Epithelial cell of esophagus (primary cell): ENCODE data around the gene KRT36.

Experiments
- DNase-seq: peaks from one replicate; pipeline ENCODE4 v3.0.0; 2010; ENCODE audit warnings: low read depth
- H3K4me3 ChIP-seq: 2 replicates; pipeline ENCODE4 v1.5.1; 2011; ENCODE audit warnings: mild to moderate bottlenecking, low read length, control low read depth
- TF ChIP-seq, protein P1 (sequence below): IDR thresholded peaks from 2 replicates; pipeline ENCODE4 v1.5.1; 2011; ENCODE audit warnings: low read depth, mild to moderate bottlenecking, low read length, control low read depth, inconsistent platforms; ENCODE audit not compliant: insufficient read depth; ENCODE audit errors: missing control alignments

KRT36 gene

DNA sequence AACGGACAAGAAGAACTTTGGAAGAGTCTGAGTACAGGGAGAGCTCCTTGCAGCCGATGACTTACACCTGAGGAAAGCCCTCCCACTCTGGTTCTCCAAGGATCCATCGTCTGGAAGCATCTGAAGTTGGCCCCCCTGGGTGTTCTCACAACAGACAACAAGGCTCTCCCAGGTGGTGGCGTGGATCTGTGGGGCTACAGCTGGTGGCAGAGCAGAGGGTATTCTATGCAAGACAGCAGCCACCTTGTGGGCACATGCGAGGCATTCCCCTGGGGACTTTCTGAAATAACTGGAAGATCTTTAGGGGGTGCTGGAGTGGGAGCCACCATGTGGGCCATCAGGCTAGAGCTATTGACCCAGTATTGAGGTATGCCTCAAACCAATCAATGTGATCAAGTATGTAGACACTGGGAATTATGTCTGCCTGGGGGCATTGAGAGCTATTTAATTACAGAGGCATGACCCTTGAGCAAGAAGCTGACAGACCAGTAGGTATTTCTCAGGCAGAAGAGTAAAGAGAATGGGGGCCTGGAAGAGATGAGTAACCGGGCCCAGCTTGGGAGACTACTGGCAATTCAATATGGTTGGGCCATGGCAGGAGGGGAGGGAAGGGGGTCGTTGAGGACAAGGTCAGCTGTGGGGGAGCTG is 45.3 kb upstream of the KRT36 start:
- TF ChIP-seq, protein P1, sequence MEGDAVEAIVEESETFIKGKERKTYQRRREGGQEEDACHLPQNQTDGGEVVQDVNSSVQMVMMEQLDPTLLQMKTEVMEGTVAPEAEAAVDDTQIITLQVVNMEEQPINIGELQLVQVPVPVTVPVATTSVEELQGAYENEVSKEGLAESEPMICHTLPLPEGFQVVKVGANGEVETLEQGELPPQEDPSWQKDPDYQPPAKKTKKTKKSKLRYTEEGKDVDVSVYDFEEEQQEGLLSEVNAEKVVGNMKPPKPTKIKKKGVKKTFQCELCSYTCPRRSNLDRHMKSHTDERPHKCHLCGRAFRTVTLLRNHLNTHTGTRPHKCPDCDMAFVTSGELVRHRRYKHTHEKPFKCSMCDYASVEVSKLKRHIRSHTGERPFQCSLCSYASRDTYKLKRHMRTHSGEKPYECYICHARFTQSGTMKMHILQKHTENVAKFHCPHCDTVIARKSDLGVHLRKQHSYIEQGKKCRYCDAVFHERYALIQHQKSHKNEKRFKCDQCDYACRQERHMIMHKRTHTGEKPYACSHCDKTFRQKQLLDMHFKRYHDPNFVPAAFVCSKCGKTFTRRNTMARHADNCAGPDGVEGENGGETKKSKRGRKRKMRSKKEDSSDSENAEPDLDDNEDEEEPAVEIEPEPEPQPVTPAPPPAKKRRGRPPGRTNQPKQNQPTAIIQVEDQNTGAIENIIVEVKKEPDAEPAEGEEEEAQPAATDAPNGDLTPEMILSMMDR = no peak
- no peak for DNase-seq
- H3K4me3 ChIP-seq = no peak overlapping the region

DNA sequence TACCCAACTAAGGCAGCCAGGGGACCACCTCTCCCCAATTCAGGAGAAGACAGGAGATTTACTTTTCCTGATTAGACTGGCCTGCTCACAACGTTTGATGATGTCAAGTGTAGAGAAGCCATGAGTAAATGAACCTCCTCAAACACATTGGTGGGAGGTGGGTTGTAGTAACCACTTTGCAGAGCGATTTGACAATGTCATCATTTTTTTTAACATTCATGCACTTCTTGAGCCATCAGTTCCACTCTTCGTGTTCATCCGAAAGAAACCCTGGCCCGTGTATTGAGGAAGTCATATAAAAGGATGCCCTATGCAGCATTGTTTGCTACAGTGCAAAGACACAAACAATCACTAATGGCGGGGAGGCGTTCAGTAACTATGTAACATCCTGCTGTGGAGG is 43.9 kb upstream of the KRT36 start:
- TF ChIP-seq, protein P1 = no peak
- DNase-seq = no peak
- no peak overlapping the region for H3K4me3 ChIP-seq

DNA sequence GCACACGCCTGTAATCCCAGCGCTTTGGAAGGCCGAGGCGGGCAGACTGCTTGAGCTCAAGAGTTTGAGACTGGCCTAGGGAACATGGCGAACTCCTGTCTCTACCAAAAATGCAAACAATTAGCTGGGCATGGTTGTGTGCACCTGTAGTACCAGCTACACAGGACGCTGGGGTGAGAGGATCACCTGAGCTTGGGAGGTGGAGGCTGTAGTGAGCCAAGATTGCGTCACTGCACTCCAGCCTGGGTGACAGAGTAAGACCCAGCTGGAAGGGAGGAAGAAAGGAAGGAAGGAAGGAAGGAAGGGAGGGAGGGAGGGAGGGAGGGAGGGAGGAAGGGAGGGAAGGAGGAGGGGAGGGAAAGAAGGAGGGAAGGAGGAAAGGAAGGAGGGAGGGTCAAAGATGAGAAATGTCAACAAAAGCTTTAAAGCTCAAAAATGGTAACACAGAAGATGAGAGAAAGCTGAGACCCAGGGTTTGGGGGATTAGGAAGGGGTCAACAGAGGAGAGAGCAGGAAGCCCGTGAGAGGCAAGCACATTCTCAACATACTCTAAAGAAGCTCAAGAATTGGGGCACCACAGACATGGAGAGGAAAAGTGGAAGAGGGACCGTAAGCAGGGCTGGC is 43.3 kb upstream of the KRT36 start:
- no peak for DNase-seq
- TF ChIP-seq, protein P1 = no peak
- no peak overlapping the region for H3K4me3 ChIP-seq

DNA sequence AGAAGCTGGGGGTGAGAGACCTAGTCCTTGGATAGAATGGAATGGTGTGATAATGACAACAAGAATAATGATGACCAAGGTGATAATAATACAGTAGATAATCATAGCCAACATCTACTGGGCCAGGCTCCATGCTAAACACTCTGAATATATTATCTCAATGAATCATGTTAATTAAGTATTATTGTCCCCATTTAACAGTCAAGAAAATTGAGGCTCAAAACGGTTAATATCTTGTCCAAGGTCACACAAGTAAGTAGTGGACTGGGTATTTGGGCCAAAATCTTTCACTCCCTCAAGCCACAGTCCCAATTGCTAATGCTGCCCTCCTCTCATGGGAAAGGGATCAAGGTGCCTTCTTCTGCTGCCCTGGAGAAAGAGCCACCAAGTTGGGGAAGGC is 42.3 kb upstream of the KRT36 start:
- DNase-seq = no peak
- no peak overlapping the region for H3K4me3 ChIP-seq
- TF ChIP-seq, protein P1 = no peak

DNA sequence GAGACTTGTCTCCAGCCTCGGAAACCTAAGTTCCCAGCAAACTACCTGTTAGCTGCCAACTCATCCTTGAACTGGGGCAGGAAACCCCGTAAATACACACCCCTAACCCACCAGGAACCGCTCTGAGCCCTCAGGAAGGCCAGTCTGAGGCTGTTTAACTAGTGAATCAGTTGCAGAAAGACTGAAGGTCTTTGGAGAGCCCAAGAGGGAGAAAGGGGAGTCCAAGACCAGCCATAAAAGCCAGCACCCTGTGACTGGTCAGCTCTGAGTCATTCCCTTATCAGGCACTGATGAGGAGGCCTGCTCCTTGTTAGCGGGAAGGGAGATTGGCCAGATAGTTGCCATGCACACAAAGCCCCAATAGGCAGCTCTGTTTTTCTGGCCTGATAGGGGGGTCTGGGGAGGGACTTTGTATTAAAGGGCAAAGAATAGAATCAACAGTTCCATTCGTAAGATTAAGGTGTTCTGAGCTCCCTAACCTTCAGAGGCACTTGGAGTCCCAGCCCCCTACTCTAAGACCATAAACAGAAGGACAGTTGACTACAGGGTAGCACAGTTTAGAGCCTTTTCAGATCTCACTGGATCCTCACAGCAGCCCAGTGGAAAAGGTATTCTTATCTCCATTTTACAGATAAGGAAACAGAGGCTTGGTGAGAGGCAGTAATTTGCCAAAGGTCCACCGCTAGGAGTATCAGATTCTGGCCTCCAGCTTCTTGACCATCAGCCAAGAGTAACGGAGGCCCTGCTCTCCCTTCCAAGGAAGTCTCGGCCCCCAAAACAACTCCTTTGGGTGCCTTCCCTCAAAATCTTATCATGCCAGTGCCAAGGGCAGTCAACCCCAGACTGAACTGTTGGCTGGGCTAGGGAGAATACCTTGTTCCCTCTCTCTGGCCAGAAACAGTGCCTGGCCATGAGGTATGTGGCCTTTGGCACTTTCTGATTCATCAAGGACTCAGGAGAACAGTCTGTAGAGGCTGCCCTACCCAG is 40.6 kb upstream of the KRT36 start:
- no peak overlapping the region for H3K4me3 ChIP-seq
- TF ChIP-seq, protein P1 = no peak
- peak; percentile 57 for DNase-seq

DNA sequence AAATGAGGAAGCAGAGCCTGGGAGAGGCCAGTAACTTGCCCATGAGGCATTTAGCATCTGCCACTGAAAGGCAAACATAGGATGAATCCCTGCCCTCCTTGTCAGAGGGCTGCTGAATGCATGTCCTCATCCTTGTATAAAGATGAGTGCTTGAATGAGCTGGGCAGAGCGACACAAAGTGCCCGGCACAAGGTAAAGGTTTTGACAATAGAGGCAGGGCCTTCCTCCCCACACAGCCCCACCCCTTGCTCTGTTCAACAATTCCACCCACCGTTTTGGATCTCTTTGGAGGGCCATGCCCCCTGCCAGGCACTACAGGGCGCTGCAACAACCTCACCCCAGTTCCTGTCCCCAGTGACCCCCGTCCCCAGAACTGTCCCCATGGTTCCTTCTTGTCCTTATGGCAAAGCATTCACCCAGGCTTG is 39.8 kb upstream of the KRT36 start:
- no peak overlapping the region for H3K4me3 ChIP-seq
- TF ChIP-seq, protein P1 = no peak
- DNase-seq = no peak
